HepG2 (cell line): Measurements from ENCODE around the gene HECA. TPM values are rescaled to one million over a fixed set of nuclear protein-coding genes. Genes with fewer than 3 reads are reported as not detected.

Experiments used
- ATAC-seq: fragments of 200-7000 bp; cut with Tn5 transposase; 3 replicates; pipeline ENCODE4 v1.9.1; 2020; ENCODE audit warnings: mild to moderate bottlenecking, moderate library complexity
- BruUV-seq: library from RNA; stranded (reverse); fragments of 400-500 nt; replicated peaks from 2 replicates; lab custom pipeline; 2021; lab: Mats Ljungman, UMichigan
- CTCF ChIA-PET: fragments of 300-600 bp; formaldehyde crosslinking; extraction: SDS; loops from one replicate; lab custom pipeline; 2021; ENCODE audit warnings: low total read pairs, inconsistent platforms, low intra/inter-chr PET ratio; lab: Yijun Ruan, JAX
- POLR2A ChIA-PET: fragments of 350-600 bp; sonication (Branson Sonifier 250); formaldehyde crosslinking; loops from one replicate; lab custom pipeline; 2020; ENCODE audit warnings: antibody characterized with exemption, inconsistent platforms; lab: Yijun Ruan, JAX
- DNase-seq: peaks from one replicate; pipeline ENCODE4 v3.0.0-alpha.2; 2015; ENCODE audit warnings: low spot score
- FAIRE-seq: peaks from 3 replicates; lab custom pipeline; 2011; peaks lifted over from hg19 to GRCh38; lab: Jason Lieb, UNC
- H2AFZ ChIP-seq: one replicate; pipeline ENCODE4 v1.6.1; 2011; ENCODE audit warnings: low read length, inconsistent platforms
- H3K27ac ChIP-seq: fragments of 300-600 bp; 3 replicates; pipeline ENCODE4 v1.8.0; 2011; ENCODE audit warnings: mixed run types, mild to moderate bottlenecking, mixed read lengths, low read length, inconsistent platforms; ENCODE audit not compliant: insufficient read depth; ENCODE audit errors: extremely low read length
- H3K27me3 ChIP-seq, 2 experiments: fragments of 200-600 bp in 1 of 2; 2 replicates in 1 of 2; 3 replicates in 1 of 2; pipeline versions ENCODE4 v1.6.0 to v1.8.0; 2011; ENCODE audit warnings: low read length in 2 of 2, mild to moderate bottlenecking in 2 of 2, moderate library complexity in 2 of 2, inconsistent platforms in 1 of 2; ENCODE audit not compliant: insufficient read depth in 2 of 2, control insufficient read depth in 1 of 2
- H3K36me3 ChIP-seq, 2 experiments: fragments of 200-600 bp in 1 of 2; replicated peaks in 1 of 2; 2 replicates in 1 of 2; 3 replicates in 1 of 2; pipeline versions ENCODE4 v1.5.1 to v1.8.0; 2011; ENCODE audit warnings: low read length in 2 of 2, inconsistent platforms in 1 of 2; ENCODE audit not compliant: insufficient read depth in 2 of 2, control insufficient read depth in 1 of 2
- H3K4me1 ChIP-seq: 2 replicates; pipeline ENCODE4 v1.5.1; 2012; ENCODE audit warnings: low read length, inconsistent platforms; ENCODE audit not compliant: insufficient read depth
- H3K4me2 ChIP-seq: 2 replicates; pipeline ENCODE4 v1.6.0; 2011; ENCODE audit warnings: low read depth, low read length, inconsistent platforms
- H3K4me3 ChIP-seq, 3 experiments: fragments of 200-600 bp in 1 of 3; sonication (generic), shearing (Covaris generic) in 1 of 3; replicated peaks in 1 of 3; 2 replicates each; pipeline ENCODE4 v1.5.1; 2011 to 2016; ENCODE audit warnings: low read length in 3 of 3, inconsistent platforms in 2 of 3, low read depth in 2 of 3, mild to moderate bottlenecking in 2 of 3, control low read depth in 1 of 3, mixed read lengths in 1 of 3; ENCODE audit not compliant: insufficient read depth in 1 of 3
- H3K79me2 ChIP-seq: one replicate; pipeline ENCODE4 v1.6.1; 2011; ENCODE audit warnings: low read length, inconsistent platforms; ENCODE audit not compliant: insufficient read depth
- H3K9ac ChIP-seq: 2 replicates; pipeline ENCODE4 v1.6.0; 2011; ENCODE audit warnings: mild to moderate bottlenecking, low read depth, low read length, inconsistent platforms; ENCODE audit not compliant: insufficient read depth
- H3K9me3 ChIP-seq: 2 replicates; pipeline ENCODE4 v1.5.1; 2012; ENCODE audit warnings: mild to moderate bottlenecking, low read length
- H4K20me1 ChIP-seq: 2 replicates; pipeline ENCODE4 v1.6.0; 2011; ENCODE audit warnings: inconsistent platforms, mild to moderate bottlenecking, low read length, moderate library complexity; ENCODE audit not compliant: insufficient read depth
- CC2D1A ChIP-seq: sonication (generic); formaldehyde crosslinking; IDR thresholded peaks from 2 replicates; pipeline ENCODE4 v1.8.1; 2023; ENCODE audit warnings: mild to moderate bottlenecking, missing genetic modification reagents
- GATA4 ChIP-seq: sonication (generic); IDR thresholded peaks from 2 replicates; pipeline ENCODE4 v1.6.1; 2016; ENCODE audit warnings: antibody characterized with exemption, low read depth, borderline replicate concordance
- HIC2 ChIP-seq: sonication (generic); formaldehyde crosslinking; IDR thresholded peaks from 2 replicates; pipeline ENCODE4 v1.9.0; 2022; ENCODE audit warnings: low read depth, missing genetic modification reagents
- HOXA3 ChIP-seq: sonication (generic); formaldehyde crosslinking; IDR thresholded peaks from 2 replicates; pipeline ENCODE4 v1.5.0; 2020; ENCODE audit warnings: missing genetic modification reagents
- IKZF1 ChIP-seq: fragments of 450-650 bp; IDR thresholded peaks from 2 replicates; pipeline ENCODE4 v1.7.1; 2016
- ISX ChIP-seq: sonication (generic); formaldehyde crosslinking; conservative IDR thresholded peaks from 2 replicates; pipeline ENCODE4 v1.5.0; 2020; ENCODE audit warnings: missing genetic modification reagents
- KLF16 ChIP-seq, 2 experiments: sonication (generic) in 1 of 2; formaldehyde crosslinking in 1 of 2; IDR thresholded peaks; 2 replicates each; pipeline versions ENCODE4 v1.6.1 to v1.8.0; 2016 to 2023; ENCODE audit warnings: missing genetic modification reagents in 2 of 2, missing compliant biosample characterization in 1 of 2
- PITX1 ChIP-seq: sonication (generic); formaldehyde crosslinking; IDR thresholded peaks from 2 replicates; pipeline ENCODE4 v1.5.1; 2020; ENCODE audit warnings: mild to moderate bottlenecking, missing genetic modification reagents
- RARA ChIP-seq: IDR thresholded peaks from 2 replicates; pipeline ENCODE4 v1.6.1; 2016; ENCODE audit warnings: missing genetic modification reagents, missing compliant biosample characterization
- RBFOX2 ChIP-seq: fragments of 200-400 bp; formaldehyde crosslinking; IDR thresholded peaks from 2 replicates; pipeline ENCODE4 v1.6.1; 2017; ENCODE audit warnings: low read depth, mild to moderate bottlenecking, low read length
- SAFB2 ChIP-seq: sonication (generic); formaldehyde crosslinking; IDR thresholded peaks from 2 replicates; pipeline ENCODE4 v1.5.1; 2020; ENCODE audit warnings: missing genetic modification reagents, low read depth, mild to moderate bottlenecking, borderline replicate concordance
- SMARCC2 ChIP-seq: fragments of 450-650 bp; IDR thresholded peaks from 2 replicates; pipeline ENCODE4 v1.6.1; 2017; ENCODE audit warnings: antibody characterized with exemption, mild to moderate bottlenecking
- SMARCE1 ChIP-seq: fragments of 450-650 bp; IDR thresholded peaks from 2 replicates; pipeline ENCODE4 v1.6.1; 2017; ENCODE audit warnings: borderline replicate concordance
- ZFP62 ChIP-seq: sonication (generic); formaldehyde crosslinking; IDR thresholded peaks from 2 replicates; pipeline ENCODE4 v1.4.0; 2020; ENCODE audit warnings: missing genetic modification reagents
- ZNF441 ChIP-seq: sonication (generic); formaldehyde crosslinking; IDR thresholded peaks from 2 replicates; pipeline ENCODE4 v1.7.0; 2021; ENCODE audit warnings: missing genetic modification reagents, borderline replicate concordance
- ZNF772 ChIP-seq: sonication (generic); formaldehyde crosslinking; IDR thresholded peaks from 2 replicates; pipeline ENCODE4 v1.5.0; 2020; ENCODE audit warnings: mild to moderate bottlenecking, missing genetic modification reagents
- ZNF841 ChIP-seq: sonication (generic); formaldehyde crosslinking; IDR thresholded peaks from 2 replicates; pipeline ENCODE4 v1.8.1; 2023; ENCODE audit warnings: missing genetic modification reagents, borderline replicate concordance
- WGBS: methylation state at CpG from one replicate; pipeline ENCODE4 v1.1.6; 2017; ENCODE audit warnings: low lambda C conversion rate; 5-methylcytosine and 5-hydroxymethylcytosine counted together
- in situ Hi-C: cut with HindIII; loops from 2 replicates; pipeline ENCODE4 v1.10.0; 2017; ENCODE audit warnings: low pct_unique_long_range_greater_than_20kb; ENCODE audit not compliant: extremely low pct_ligation_motif_present
- intact Hi-C: fragments of 100-400 bp; cut with micrococcal nuclease; formaldehyde crosslinking; loops from one replicate; pipeline ENCODE4 v1.10.0; 2022; ENCODE audit not compliant: unreplicated experiment
- polyA plus RNA-seq, 8 experiments: library from polyadenylated mRNA; depleted of rRNA in 3 of 8; stranded (reverse) in 7 of 8; unstranded in 1 of 8; fragments of >200 nt; fragmentation: Illumina TruSeq in 4 of 8; extraction: Trizol in 4 of 8; gene quantifications; 2 replicates each; pipeline versions ENCODE4 v1.2.1 to v1.2.3, GENCODE V29; 2011 to 2016; ENCODE audit warnings: low read depth in 4 of 8, missing spikeins in 1 of 8, mixed read lengths in 1 of 8; ENCODE audit not compliant: insufficient read depth in 1 of 8
- total RNA-seq, 5 experiments: library from RNA; depleted of rRNA; stranded (reverse); fragments of >200 nt; fragmentation: Illumina TruSeq; extraction: Trizol; gene quantifications; 2 replicates each; pipeline ENCODE4 v1.2.3, GENCODE V29; 2016; ENCODE audit warnings: low read depth in 1 of 5
- TF ChIP-seq, protein P1 (sequence below): sonication (generic); formaldehyde crosslinking; IDR thresholded peaks from 2 replicates; pipeline ENCODE4 v1.4.0; 2020; ENCODE audit warnings: missing genetic modification reagents, borderline replicate concordance
- TF ChIP-seq, protein P2 (sequence below): sonication (generic); formaldehyde crosslinking; IDR thresholded peaks from 2 replicates; pipeline ENCODE4 v1.9.0; 2022; ENCODE audit warnings: missing genetic modification reagents, mild to moderate bottlenecking, borderline replicate concordance

HECA gene
- total and polyA plus RNA-seq, 2 of the 13 experiments (the other 11 are each of a cell fraction or from before 2014, with no cell fraction given): 0.18 to 0.49 TPM

- TF ChIP-seq PITX1 (CRISPR knock-in tag) (no peak), CC2D1A (CRISPR knock-in tag) (no peak), SMARCE1 (no peak), RBFOX2 (no peak)
Observed at GRCh38 chr6:139112146-139112545, 22.7 kb upstream of the HECA start (continued).

DNA sequence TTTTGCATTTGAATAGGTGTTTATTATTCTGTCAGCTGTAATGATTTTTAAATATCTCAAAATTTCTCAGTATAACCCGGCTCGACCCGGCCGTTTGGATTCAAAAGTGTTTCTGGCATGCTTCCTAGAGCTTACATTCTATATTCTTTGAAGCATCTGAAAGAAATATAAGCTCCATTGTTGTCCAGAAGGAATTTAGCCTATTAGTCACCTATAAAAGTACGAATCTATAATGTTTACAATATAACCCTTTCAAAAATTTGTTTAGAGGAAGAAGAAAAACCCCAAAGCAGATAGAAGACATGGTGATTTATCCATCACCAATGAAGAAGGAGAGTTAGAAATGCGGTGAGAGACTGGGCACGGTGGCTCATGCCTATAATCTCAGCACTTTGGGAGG lies 22.3 kb upstream of the HECA start:
- Histone ChIP-seq H3K27me3 (no peaks in the 10 kb centered on the region; a peak in 1 of 5 replicates), H3K4me1 (no peaks in the 10 kb centered on the region), H2AFZ (no peak overlapping the region), H3K27ac (no peak overlapping the region), H4K20me1 (no peaks in the 10 kb centered on the region), H3K9me3 (no peaks in the 10 kb centered on the region), H3K4me3 (no peak overlapping the region), H3K9ac (no peak overlapping the region), H3K4me2 (no peak overlapping the region), H3K79me2 (no peaks in the 10 kb centered on the region), H3K36me3 (no peaks in the 10 kb centered on the region)
- in situ Hi-C loops: loop anchor here (5.0 kb wide), 1 partner anchor 295 kb away; no protein-coding TSS in a partner anchor
- ChIA-PET POLR2A (no interaction called here), CTCF (no interaction called here)
- FAIRE-seq (no peak), ATAC-seq (no peak), DNase-seq (no peak)
- no TSS peak for BruUV-seq
- intact Hi-C loops: no loop called here
- 32% methylated on average over 7 of the region's 7 CpGs for WGBS
- TF ChIP-seq HOXA3 (CRISPR knock-in tag): no peak
- no peak for TF ChIP-seq KLF16 (CRISPR knock-in tag; IDR thresholded peaks at IDR 0.05)
- TF ChIP-seq ZNF772 (CRISPR knock-in tag): no peak
- TF ChIP-seq IKZF1: no peak
- no peak for TF ChIP-seq GATA4
- TF ChIP-seq RARA (CRISPR knock-in tag): no peak
- no peak for TF ChIP-seq ZNF841
- no peak for TF ChIP-seq ZFP62 (CRISPR knock-in tag)
- TF ChIP-seq, protein P1, sequence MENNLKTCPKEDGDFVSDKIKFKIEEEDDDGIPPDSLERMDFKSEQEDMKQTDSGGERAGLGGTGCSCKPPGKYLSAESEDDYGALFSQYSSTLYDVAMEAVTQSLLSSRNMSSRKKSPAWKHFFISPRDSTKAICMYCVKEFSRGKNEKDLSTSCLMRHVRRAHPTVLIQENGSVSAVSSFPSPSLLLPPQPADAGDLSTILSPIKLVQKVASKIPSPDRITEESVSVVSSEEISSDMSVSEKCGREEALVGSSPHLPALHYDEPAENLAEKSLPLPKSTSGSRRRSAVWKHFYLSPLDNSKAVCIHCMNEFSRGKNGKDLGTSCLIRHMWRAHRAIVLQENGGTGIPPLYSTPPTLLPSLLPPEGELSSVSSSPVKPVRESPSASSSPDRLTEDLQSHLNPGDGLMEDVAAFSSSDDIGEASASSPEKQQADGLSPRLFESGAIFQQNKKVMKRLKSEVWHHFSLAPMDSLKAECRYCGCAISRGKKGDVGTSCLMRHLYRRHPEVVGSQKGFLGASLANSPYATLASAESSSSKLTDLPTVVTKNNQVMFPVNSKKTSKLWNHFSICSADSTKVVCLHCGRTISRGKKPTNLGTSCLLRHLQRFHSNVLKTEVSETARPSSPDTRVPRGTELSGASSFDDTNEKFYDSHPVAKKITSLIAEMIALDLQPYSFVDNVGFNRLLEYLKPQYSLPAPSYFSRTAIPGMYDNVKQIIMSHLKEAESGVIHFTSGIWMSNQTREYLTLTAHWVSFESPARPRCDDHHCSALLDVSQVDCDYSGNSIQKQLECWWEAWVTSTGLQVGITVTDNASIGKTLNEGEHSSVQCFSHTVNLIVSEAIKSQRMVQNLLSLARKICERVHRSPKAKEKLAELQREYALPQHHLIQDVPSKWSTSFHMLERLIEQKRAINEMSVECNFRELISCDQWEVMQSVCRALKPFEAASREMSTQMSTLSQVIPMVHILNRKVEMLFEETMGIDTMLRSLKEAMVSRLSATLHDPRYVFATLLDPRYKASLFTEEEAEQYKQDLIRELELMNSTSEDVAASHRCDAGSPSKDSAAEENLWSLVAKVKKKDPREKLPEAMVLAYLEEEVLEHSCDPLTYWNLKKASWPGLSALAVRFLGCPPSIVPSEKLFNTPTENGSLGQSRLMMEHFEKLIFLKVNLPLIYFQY (CRISPR knock-in tag): no peak
- TF ChIP-seq HIC2 (CRISPR knock-in tag): no peak
- TF ChIP-seq SAFB2 (CRISPR knock-in tag): no peak
- TF ChIP-seq ISX (CRISPR knock-in tag): no peak
- TF ChIP-seq, protein P2, sequence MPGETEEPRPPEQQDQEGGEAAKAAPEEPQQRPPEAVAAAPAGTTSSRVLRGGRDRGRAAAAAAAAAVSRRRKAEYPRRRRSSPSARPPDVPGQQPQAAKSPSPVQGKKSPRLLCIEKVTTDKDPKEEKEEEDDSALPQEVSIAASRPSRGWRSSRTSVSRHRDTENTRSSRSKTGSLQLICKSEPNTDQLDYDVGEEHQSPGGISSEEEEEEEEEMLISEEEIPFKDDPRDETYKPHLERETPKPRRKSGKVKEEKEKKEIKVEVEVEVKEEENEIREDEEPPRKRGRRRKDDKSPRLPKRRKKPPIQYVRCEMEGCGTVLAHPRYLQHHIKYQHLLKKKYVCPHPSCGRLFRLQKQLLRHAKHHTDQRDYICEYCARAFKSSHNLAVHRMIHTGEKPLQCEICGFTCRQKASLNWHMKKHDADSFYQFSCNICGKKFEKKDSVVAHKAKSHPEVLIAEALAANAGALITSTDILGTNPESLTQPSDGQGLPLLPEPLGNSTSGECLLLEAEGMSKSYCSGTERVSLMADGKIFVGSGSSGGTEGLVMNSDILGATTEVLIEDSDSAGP (CRISPR knock-in tag): no peak
- TF ChIP-seq SMARCC2: no peak
- TF ChIP-seq ZNF441 (CRISPR knock-in tag): no peak
